Esophagus muscularis mucosa (tissue), 4 donors: ENCODE results near the gene FRMD5. TPM values are rescaled to one million over a fixed set of nuclear protein-coding genes. Genes with fewer than 3 reads are reported as not detected.
"Not testable (repeated sequence)": the region's sequence is repeated elsewhere in the genome, so short reads cannot be mapped to it uniquely, and the experiment has no call there.

ENCODE experiments used
- DNase-seq: peaks from one replicate; pipeline ENCODE4 v3.0.0-alpha.2; 2017; ENCODE audit errors: extremely low spot score
- H3K27ac ChIP-seq, 4 donors: fragments of 200-600 bp; sonication (generic); replicated peaks in 1 of 4; 1 replicate in 3 of 4; 2 replicates in 1 of 4; pipeline ENCODE4 v1.5.1; 2016 to 2019; ENCODE audit warnings: mild to moderate bottlenecking in 1 of 4
- H3K27me3 ChIP-seq, 4 donors: fragments of 200-600 bp; sonication (generic); one replicate each; pipeline versions ENCODE4 v1.5.1 to v1.6.0; 2016 to 2019
- H3K36me3 ChIP-seq, 4 donors: fragments of 200-600 bp; sonication (generic); one replicate each; pipeline ENCODE4 v1.5.1; 2016 to 2019
- H3K4me1 ChIP-seq, 4 donors: fragments of 200-600 bp; sonication (generic); one replicate each; pipeline ENCODE4 v1.5.1; 2016 to 2019
- H3K4me3 ChIP-seq, 4 donors: fragments of 200-600 bp; sonication (generic); 1 replicate in 2 of 4; 2 replicates in 2 of 4; pipeline ENCODE4 v1.5.1; 2016 to 2019; ENCODE audit warnings: mild to moderate bottlenecking in 4 of 4, moderate library complexity in 1 of 4
- H3K9me3 ChIP-seq, 4 donors: fragments of 200-600 bp; sonication (generic); 1 replicate in 3 of 4; 2 replicates in 1 of 4; pipeline ENCODE4 v1.5.1; 2016 to 2019
- CTCF ChIP-seq, 3 experiments: fragments of 200-600 bp in 2 of 3; fragments of 450-650 bp in 1 of 3; sonication (generic) in 2 of 3; IDR thresholded peaks; one replicate each; pipeline ENCODE4 v1.5.1; 2017 to 2019; ENCODE audit warnings: antibody characterized with exemption in 3 of 3, mild to moderate bottlenecking in 2 of 3, moderate library complexity in 1 of 3
- EP300 ChIP-seq: sonication (generic); formaldehyde crosslinking; IDR thresholded peaks from one replicate; pipeline ENCODE4 v1.6.1; 2017; ENCODE audit warnings: antibody characterized with exemption
- POLR2A ChIP-seq: fragments of 450-650 bp; IDR thresholded peaks from one replicate; pipeline ENCODE4 v1.6.1; 2017; ENCODE audit warnings: antibody characterized with exemption, moderate library complexity, mild to moderate bottlenecking, low read depth
- POLR2AphosphoS5 ChIP-seq, 2 donors: sonication (generic); formaldehyde crosslinking; IDR thresholded peaks; one replicate each; pipeline ENCODE4 v1.6.1; 2017; ENCODE audit warnings: antibody characterized with exemption in 2 of 2
- WGBS: methylation state at CpG from one replicate; pipeline ENCODE4 v1.1.5; 2018; 5-methylcytosine and 5-hydroxymethylcytosine counted together
- intact Hi-C: fragments of 100-400 bp; cut with DNase I; formaldehyde crosslinking; loops from one replicate; pipeline ENCODE4 v1.15.1; 2023
- total RNA-seq, 4 donors: library from RNA; depleted of rRNA; stranded (reverse); fragments of >200 nt; gene quantifications; one replicate each; pipeline versions ENCODE4 v1.1.0 to v1.2.1, GENCODE V29; 2016

The FRMD5 gene
- total RNA-seq, 4 donors from 2014 or later = 0.42 to 1.4 (median 0.67) TPM

GRCh38 chr15:43828061-43828657 is 366.9 kb downstream of the FRMD5 start:
- TF ChIP-seq POLR2A (no peak), CTCF (IDR thresholded peaks at IDR 0.05) (no peak), EP300 (no peak), POLR2AphosphoS5 (IDR thresholded peaks at IDR 0.05) (no peak)
- intact Hi-C loops = no loop called here
- H3K27ac ChIP-seq = peak overlapping the region; percentile 82 to 84 (median 83)
- no peak overlapping the region for H3K4me3 ChIP-seq
- H3K27me3 ChIP-seq = no peaks in the 10 kb centered on the region
- peaks cover 0 to 3% (median 0%) of the 10 kb centered on the region in 4 donors for H3K36me3 ChIP-seq
- peaks cover 19 to 42% (median 36%) of the 10 kb centered on the region in 4 donors for H3K4me1 ChIP-seq
- WGBS = 48% methylated on average over 6 of the region's 6 CpGs
- no peaks in the 10 kb centered on the region for H3K9me3 ChIP-seq
- DNase-seq = no peak

DNA sequence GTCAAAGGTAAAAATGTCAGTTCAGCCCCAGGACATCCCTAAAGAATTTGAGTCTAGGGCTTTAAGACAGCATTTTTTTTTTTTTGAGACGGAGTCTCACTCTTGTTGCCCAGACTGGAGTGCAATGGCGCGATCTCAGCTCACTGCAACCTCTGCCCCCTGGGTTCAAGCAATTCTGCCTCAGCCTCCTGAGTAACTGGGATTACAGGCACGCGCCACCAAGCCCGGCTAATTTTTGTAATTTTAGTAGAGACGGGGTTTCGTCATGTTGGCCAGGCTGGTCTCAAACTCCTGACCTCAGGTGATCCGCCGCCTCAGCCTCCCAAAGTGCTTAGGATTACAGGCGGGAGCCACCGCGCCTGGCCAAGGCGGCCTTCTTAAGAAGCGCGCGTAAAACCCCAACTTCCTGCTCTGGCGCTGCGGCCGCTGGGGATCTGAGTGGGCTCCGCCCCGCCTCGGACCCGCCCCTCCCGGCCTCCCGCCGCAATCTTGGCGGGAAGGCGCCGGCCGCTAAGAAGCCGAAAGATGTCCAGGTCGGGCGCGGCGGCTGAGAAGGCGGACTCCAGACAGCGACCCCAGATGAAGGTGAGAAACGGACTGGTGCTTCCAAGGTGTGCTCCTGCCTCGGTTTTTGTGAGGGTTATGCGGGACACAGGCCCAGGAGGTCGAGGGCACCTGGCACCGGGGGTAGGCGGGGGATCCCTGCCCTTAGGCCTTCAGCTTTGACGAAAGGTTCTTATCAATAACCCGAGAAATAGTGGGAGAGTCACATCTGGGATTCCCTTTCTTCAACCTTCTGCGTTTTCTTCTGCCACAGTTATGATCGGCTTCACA is 368.3 kb downstream of the FRMD5 start, which contains the start of gene WDR76:
Gene WDR76 (plus strand): TSS at position 495 of the 834 bp plus-strand sequence. CDS start 31 bp downstream, at position 526.
- Histone ChIP-seq H3K9me3 (no peaks in the 10 kb centered on the region), H3K4me1 (peaks cover 27 to 57% (median 51%) of the 10 kb centered on the region in 4 donors), H3K4me3 (peak within 1 kb of the TSS; percentile 51 to 66 (median 62)), H3K27me3 (no peaks in the 10 kb centered on the region), H3K27ac (peak within 1 kb of the TSS; percentile 82 to 84 (median 83)), H3K36me3 (no peaks in the 10 kb centered on the region)
- WGBS = 18% methylated on average over 14 of the region's 48 CpGs
- no peak for DNase-seq
- intact Hi-C loops = no loop called here
- TF ChIP-seq EP300 (no peak), POLR2A (no peak), CTCF (IDR thresholded peaks at IDR 0.05) (no peak), POLR2AphosphoS5 (IDR thresholded peaks at IDR 0.05) (peak; percentile 54 to 74)

DNA sequence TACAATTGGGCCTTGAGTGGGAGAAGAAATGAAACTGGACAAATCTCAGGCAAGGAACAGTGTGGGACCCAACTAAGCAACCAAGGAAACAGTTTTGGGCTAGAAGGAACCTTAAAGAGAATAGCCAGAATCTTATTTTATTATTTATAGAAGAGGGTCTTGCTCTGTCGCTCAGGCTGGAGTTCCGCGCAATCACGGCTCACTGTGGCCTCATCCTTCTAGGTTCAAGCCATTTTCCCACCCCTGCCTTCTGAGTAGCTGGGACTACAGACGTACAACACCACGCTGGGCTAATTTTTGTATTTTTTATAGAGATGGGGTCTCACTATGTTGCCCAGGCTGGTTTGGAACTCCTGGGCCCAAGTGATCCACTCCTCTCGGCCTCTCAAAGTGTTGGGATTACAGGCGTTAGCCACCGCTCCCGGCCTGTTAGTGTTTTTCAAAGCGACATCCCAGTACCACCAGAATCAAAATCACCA is 369.0 kb downstream of the FRMD5 start:
- no peaks in the 10 kb centered on the region for H3K9me3 ChIP-seq
- intact Hi-C loops = no loop called here
- H3K36me3 ChIP-seq = no peaks in the 10 kb centered on the region
- TF ChIP-seq CTCF (IDR thresholded peaks at IDR 0.05) (no peak), EP300 (no peak), POLR2AphosphoS5 (IDR thresholded peaks at IDR 0.05) (no peak), POLR2A (no peak)
- no peaks in the 10 kb centered on the region for H3K27me3 ChIP-seq
- peaks cover 28 to 63% (median 57%) of the 10 kb centered on the region in 4 donors for H3K4me1 ChIP-seq
- peak overlapping the region; percentile 82 to 84 (median 83) for H3K27ac ChIP-seq
- WGBS = 95% methylated on average over 11 of the region's 11 CpGs
- DNase-seq = no peak
- H3K4me3 ChIP-seq = peak overlapping the region; percentile 51 to 66 (median 62)

DNA sequence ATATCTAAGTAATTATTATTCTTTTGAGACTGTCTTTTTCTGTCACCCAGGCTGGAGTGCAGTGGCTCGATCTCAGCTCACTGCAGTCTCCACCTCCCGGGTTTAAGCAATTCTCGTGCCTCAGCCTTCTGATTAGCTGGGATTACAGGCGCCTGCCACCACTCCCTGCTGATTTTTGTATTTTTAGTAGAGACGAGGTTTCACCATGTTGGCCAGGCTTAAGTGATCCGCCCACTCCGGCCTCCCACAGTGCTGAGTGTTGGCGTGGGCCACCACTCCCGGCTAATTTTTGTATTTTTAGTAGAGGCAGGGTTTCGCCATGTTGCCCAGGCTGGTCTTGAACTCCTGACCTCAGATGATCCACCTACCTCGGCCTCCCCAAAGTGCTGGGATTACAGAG is 369.8 kb downstream of the FRMD5 start:
- intact Hi-C loops = not testable (repeated sequence)
- peaks cover 28 to 71% (median 60%) of the 10 kb centered on the region in 4 donors for H3K4me1 ChIP-seq
- 91% methylated on average over 11 of the region's 11 CpGs for WGBS

More for the DNA sequence above, 369.8 kb downstream of the FRMD5 start:
- not testable (repeated sequence) for H3K4me3 ChIP-seq, H3K27me3 ChIP-seq, H3K9me3 ChIP-seq, H3K27ac ChIP-seq, H3K36me3 ChIP-seq, DNase-seq
